ENCODE measurements around the gene SLC8A1.

The SLC8A1 gene

DNA sequence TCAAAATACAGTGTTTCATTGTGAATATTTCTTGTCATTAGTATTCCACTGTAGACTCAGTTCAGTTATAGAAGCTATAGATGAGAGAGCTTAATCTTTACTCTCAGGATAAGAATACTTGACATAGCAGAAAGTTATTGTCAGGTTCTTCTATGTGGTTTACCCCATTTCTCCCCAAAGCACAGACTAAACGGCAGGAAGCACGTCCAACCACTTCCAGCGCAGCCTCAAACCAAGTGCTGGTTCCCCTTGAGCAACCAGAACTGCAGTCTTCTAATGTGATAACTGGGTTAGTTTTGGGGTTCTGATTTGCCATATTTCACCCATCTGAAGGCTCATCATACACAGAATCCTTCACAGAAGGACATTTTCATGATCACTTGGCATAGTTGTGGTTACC lies 324.7 kb downstream of the SLC8A1 start:
- in situ Hi-C loops (cut with HindIII; ENCODE audit: low sequenced_read_pairs), result no loop called here

DNA sequence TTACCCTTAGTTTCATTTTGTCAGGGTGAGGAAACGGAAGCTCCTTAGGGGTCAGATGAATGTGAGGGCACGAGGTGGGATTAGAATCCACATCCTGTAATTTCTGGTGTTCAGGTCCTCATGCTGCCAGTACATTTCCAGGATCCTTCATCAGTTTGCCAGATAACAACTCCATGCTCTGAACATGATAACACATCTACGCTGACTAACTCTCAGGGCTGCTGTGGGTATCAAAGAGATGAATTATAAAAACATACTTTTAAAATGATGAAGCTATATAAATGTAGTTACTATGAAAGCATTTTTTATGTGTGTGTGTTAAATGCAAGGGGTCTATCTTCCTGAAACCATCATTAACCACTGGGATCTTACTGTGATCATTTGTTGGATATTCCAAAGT lies 325.9 kb downstream of the SLC8A1 start:
- in situ Hi-C loops (cut with HindIII; ENCODE audit: low sequenced_read_pairs), result no loop called here

DNA sequence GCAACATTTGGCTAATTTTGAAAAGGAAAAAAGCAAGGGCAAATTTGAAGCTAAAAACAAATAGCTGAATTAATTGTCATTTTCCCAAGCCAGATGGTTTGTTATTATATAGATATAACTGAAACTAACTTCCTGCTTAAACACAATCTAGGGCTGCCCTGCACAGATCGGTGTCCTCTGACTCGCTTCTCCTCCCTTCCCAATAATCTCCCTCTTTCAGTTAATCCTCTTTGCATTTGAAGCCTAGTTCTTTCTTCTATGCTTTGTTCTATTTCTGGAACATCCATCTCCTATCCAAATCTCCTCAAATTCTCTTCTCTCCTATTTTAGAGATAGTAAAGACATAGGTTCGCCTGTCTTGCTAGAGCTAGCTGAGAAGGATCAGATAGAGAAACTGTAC lies 328.1 kb downstream of the SLC8A1 start:
- in situ Hi-C loops (cut with HindIII; ENCODE audit: low sequenced_read_pairs), result no loop called here

- in situ Hi-C loops (cut with HindIII; ENCODE audit: low sequenced_read_pairs), result no loop called here
These were observed 328.6 kb downstream of the SLC8A1 start for GRCh38 chr2:40123326-40123725.

DNA sequence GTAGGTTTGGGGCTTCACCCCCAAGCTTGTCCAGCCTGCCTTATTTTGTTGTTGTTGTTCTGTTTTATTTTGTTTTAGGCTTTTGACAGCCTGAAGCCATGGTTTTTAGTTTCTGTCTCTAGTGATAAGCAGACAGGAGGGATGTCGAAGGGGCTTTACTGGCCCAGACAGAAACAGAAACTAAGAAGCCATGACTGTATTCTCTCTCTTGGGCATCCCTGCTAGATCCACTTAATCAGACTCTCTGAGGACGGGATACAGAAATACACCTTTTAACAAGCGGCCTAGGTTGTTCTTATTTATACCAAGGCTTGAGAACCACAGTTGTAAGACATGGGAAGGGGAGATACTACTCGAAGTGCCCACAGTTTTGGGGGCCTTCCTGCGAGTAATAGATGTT lies 330.9 kb downstream of the SLC8A1 start:
- in situ Hi-C loops (cut with HindIII; ENCODE audit: low sequenced_read_pairs), result no loop called here

- in situ Hi-C loops (cut with HindIII; ENCODE audit: low sequenced_read_pairs), result no loop called here
These were observed 331.9 kb downstream of the SLC8A1 start for GRCh38 chr2:40120026-40120425.

DNA sequence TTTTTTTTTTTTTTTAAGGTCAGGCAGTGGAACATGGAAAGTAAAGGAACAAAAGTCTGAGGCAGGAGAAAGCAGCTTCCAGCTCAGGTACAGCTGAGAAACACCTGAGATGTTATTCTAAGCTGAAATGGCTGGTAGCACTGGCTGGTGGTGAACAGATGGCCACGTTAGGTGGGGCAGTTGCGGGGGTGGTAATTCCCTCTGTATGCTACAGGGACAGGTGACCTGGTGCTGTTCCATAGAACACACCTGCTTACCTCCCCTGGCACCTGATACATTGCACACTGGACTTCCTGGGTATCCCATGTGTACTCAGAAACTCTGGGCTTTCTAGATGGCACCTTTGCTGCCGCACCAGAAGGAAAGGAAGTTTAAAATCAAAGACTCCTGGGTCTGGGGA lies 333.3 kb downstream of the SLC8A1 start:
- in situ Hi-C loops (cut with HindIII; ENCODE audit: low sequenced_read_pairs), result no loop called here

DNA sequence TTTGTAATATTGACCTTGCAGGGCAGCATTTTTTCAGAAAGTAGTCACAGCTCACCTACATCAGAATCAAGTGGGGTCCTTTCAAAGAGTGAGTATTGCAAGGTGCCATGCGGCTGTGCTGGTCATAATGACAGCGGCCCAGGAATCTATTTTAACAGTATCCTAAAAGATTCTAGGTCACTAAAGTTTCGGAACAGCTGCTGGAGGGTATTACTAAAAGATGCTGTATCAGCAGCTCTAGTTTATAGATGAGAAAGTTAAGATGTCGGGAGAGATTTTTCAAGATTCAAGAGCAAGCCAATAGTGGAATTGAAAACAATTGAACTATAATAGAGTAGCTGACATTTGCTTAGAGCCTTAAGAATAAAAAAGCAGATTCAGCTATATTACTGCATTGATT lies 336.0 kb downstream of the SLC8A1 start:
- in situ Hi-C loops (cut with HindIII; ENCODE audit: low sequenced_read_pairs), result no loop called here

DNA sequence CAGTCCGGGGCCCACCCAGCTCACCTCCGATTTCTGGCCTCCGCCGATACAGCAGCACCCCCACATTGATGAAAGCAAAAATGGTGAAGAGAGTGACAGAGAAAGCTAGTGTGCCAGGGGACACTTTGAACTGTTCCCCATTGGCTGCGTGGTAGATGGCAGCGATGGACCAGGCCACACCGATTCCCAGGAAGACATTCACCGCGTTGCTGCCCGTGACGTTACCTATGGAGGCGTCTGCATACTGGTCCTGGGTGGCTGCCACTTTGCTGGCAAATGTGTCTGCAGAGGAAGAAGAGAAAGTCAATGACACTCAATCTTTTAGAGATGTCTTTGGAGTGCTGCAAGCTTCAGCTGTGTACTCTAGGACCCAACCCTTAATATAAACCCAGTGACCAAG lies 336.5 kb downstream of the SLC8A1 start:
- in situ Hi-C loops (cut with HindIII; ENCODE audit: low sequenced_read_pairs), result no loop called here

DNA sequence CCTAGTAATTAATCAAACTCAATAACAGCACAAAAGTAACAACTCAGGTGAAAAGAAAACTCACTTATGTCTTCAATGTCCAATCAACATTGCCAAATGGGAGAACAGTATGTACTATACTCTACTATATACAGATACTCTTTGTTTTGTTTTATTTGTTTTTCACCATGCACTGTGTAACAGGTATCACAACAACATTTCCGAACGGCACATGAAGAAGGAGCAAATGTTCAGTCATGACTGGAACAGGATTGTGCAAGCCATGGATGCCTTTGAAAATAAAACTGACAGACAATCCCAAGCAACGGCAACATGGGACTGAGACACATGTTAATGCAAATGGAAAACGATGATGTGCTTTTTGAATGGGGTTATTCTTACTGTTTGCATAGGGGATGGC lies 337.9 kb downstream of the SLC8A1 start:
- in situ Hi-C loops (cut with HindIII; ENCODE audit: low sequenced_read_pairs), result no loop called here

DNA sequence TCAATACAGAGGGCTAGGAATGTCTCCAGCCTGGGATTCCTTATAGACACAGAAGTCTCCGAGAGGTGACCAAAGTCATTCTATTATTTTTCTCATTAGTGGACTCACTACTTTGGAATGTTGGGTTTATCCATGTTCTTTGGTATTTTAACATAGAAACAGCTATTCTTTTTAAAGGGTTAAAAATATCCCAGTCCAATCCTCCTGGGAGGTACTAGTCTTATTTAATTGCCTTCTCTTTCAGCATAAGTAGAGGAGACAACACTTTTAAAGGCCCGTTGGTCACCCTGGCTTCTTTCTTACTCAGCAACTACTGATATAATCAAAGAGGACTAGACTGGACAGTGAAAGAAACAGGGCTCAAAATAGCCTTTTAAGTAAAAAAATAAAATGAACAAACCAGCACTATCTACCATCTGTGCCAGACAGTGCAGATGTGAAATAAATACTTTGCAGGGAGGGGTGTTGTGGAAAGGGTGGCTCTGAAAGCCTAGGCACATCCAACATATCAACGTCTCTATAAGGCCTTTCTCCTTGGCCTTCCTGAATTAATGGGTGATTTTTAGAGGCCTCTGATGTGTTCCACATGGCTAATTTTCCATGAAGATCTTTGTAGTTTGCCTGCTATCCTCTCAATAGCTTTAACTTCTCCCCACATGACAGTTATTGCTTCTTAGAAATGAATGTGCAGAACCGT lies 338.5 kb downstream of the SLC8A1 start:
- in situ Hi-C loops (cut with HindIII; ENCODE audit: low sequenced_read_pairs), result no loop called here

- in situ Hi-C loops (cut with HindIII; ENCODE audit: low sequenced_read_pairs), result no loop called here
These were observed 342.5 kb downstream of the SLC8A1 start for GRCh38 chr2:40109381-40109780.

DNA sequence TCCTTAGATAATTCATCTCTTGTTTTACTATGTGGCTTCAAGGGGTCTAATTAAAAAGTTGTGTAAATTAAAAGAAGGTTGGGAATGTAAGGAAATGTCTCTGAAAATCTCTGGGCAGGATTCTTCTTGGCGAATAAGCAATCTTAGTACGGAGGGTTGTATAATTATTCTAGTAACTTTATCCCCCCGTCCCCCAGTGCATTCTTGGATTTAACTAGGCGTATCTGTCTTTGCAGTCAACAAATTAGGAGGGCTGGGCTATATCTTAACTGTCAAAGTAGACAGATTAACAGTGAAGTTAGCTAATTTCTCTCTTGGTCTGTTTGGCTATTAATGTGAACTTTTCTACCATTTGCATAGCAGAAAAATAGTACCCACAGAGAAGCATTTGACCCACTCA lies 343.0 kb downstream of the SLC8A1 start:
- in situ Hi-C loops (cut with HindIII; ENCODE audit: low sequenced_read_pairs), result no loop called here

DNA sequence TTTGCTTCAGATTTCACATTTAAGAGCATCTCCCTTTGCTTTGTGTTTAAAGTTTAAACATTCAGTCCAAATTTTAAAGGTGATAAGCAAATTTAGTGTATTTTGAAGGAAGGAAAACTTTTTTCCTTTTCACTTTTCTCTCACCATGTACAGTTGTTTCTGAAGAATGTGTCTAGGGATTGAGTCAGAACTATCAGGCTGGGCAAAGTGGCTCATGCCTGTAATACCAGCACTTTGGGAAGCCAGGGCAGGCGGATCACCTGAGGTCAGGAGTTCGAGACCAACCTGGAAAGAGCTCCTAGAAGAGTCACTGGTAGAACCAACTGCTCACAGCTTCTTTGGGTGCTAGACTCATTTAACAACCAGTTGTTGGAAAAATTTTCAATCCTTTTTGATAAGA lies 345.8 kb downstream of the SLC8A1 start:
- in situ Hi-C loops (cut with HindIII; ENCODE audit: low sequenced_read_pairs), result no loop called here

DNA sequence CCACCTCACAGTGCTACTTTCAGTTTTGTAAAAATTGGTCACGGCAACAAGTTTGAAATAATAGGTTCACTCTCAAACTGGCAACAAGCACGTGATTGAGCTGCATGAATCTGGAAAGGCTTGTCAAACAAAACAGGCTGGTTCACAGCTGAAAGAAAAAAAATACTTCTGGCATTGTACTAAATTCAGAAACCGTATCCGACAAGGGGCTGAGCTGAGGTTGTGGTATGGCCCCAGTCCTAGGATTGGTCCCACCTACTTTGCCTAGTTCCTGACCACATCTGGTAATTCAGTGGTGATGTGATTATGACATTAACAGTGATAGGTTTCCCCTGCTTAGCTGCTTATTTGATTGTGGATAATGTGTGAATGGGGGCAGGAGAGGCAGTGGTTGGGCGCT lies 346.3 kb downstream of the SLC8A1 start:
- in situ Hi-C loops (cut with HindIII; ENCODE audit: low sequenced_read_pairs), result no loop called here

GRCh38 chr2:40103590-40103989 lies 348.3 kb downstream of the SLC8A1 start:
- in situ Hi-C loops (cut with HindIII; ENCODE audit: low sequenced_read_pairs), result no loop called here

GRCh38 chr2:40103163-40103562 lies 348.7 kb downstream of the SLC8A1 start:
- in situ Hi-C loops (cut with HindIII; ENCODE audit: low sequenced_read_pairs), result no loop called here

GRCh38 chr2:40102447-40102846 lies 349.4 kb downstream of the SLC8A1 start:
- in situ Hi-C loops (cut with HindIII; ENCODE audit: low sequenced_read_pairs), result no loop called here

DNA sequence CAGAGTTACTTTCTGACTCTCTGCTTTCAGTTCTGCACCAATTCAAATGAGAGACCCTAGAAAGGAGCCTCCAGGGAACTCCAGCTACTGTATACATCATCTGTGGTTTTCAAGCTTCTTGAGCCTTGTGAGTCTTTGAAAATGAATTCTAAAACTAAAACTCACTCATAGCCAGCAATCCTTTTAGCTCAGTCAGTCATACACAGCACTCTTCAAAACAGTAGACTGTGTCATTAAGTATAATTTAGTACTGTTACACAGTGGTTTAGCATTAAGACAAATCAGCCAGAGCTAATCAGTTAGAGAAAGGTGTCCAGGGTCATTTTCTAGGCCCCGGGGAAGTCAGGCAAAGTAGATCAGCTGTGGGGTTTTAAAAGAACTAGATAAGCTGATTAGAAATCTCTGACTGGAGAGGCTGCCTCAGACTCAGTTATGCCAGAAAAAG lies 350.7 kb downstream of the SLC8A1 start:
- in situ Hi-C loops (cut with HindIII; ENCODE audit: low sequenced_read_pairs), result no loop called here

GRCh38 chr2:40100676-40101075 lies 351.2 kb downstream of the SLC8A1 start:
- in situ Hi-C loops (cut with HindIII; ENCODE audit: low sequenced_read_pairs), result no loop called here

DNA sequence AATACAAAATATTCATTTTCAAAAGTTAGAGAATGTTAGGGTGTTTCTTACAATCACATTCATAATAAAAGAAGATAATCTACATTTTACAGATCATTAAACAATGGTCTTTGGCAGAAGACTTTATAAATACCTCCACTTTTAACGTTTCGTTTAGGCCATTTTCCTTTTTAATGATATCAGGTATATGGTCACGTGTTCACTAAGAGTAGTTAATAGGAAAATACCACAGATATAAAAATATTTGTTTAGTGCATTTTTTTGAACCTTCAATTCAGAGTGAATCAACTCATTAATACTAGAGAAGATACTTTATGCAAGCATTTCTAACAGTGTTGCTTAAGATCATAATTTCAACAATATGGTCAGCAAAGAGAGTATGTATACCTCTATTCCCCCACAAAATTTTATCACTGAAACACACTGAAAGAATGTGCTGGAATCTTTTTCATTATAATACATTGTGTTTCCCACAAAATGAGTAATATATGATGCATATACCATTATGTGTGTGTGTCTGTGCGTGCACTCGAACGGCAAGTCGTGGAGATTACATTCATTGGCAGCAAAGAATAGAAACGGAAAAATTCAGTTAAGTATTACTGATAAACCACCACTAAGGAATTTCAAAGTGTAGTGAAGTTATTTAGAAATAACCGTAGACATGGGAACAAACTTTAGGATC lies 353.0 kb downstream of the SLC8A1 start:
- in situ Hi-C loops (cut with HindIII; ENCODE audit: low sequenced_read_pairs), result no loop called here

DNA sequence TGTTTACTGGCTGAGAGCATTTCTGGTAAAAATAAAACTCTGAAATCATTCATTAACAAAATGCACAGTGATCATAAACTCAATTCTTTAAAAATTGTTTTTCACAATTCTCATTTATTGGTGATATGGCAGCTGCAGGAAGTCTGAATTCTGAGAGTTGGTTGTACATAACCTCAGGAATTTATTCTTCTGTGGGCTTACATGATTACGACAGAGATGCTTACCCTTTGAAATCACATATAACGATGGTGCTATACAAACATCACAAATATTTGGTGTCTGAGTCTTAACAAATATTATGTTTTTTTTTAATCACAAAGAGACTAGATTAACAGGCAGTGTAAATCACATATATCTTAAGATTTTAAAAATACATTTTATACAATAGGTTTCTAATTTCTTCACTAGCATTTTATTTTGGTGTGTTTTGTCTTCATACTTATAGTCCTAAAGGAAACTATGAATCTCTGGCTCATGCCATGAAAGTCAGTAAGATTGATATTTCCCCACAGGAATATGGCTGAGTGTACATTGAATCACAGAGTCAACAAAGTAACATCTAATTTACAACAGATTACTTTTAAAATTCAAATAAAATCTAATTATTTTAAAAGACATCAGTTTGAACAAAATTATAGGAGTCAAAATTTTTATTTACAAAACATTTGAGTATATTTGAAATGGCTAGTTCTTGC lies 354.1 kb downstream of the SLC8A1 start:
- in situ Hi-C loops (cut with HindIII; ENCODE audit: low sequenced_read_pairs), result no loop called here

Measured in DLD1 (cell line).